ENCODE measurements around the gene CATSPER1. TPM values are rescaled to one million over a fixed set of nuclear protein-coding genes. Genes with fewer than 3 reads are reported as not detected.

The CATSPER1 gene
- total RNA-seq, result not detected

GRCh38 chr11:66026017-66026529 is at the start of gene CATSPER1:
Gene CATSPER1, minus strand, starts transcription at chr11:66026479. Its CDS starts 100 bp downstream, at chr11:66026379.

GRCh38 chr11:66069715-66070603 is 43.7 kb upstream of the CATSPER1 start, which contains the start of gene PACS1:
Gene PACS1, plus strand, starts transcription at chr11:66070272. Its CDS starts 215 bp downstream, at chr11:66070487.

GRCh38 chr11:66051766-66052663 is 25.7 kb upstream of the CATSPER1 start, which contains the start of gene SF3B2:
Gene SF3B2, plus strand, starts transcription at chr11:66052364. Its CDS starts 21 bp downstream, at chr11:66052385.

GRCh38 chr11:66048547-66049323 is 22.5 kb upstream of the CATSPER1 start, which contains the start of gene GAL3ST3:
Gene GAL3ST3, minus strand, starts transcription at chr11:66049161. Its CDS starts 3,746 bp downstream, at chr11:66045415.

GRCh38 chr11:66011785-66012303 is 14.4 kb downstream of the CATSPER1 start, which contains the start of gene CST6:
Gene CST6, plus strand, starts transcription at chr11:66012008. Its CDS starts 37 bp downstream, at chr11:66012045.

GRCh38 chr11:66001942-66002647 is 24.2 kb downstream of the CATSPER1 start, which contains the start of the genes BANF1 and EIF1AD:
Gene BANF1, plus strand, starts transcription at chr11:66002503. Its CDS starts 748 bp downstream, at chr11:66003251.
Gene EIF1AD, minus strand, starts transcription at chr11:66002157. Its CDS starts 1,768 bp downstream, at chr11:66000389.

Other genes starting within 250 kb of the CATSPER1 start
- 10 to 100 TPM; 27.3 to 28.2 TPM for gene AP5B1, start 245.5 kb downstream of the CATSPER1 start, total RNA-seq
- gene OVOL1, start 239.4 kb downstream of the CATSPER1 start, total RNA-seq, result under 1 TPM; 0.48 to 0.55 TPM
- gene SNX32, start 192.5 kb downstream of the CATSPER1 start, total RNA-seq, result 1 to 10 TPM; 1.5 to 2.2 TPM
- gene CFL1, start 168.3 kb downstream of the CATSPER1 start, total RNA-seq, result 1,000 to 10,000 TPM; 1,544 to 1,547 TPM
- gene MUS81, start 166.0 kb downstream of the CATSPER1 start, total RNA-seq, result 10 to 100 TPM; 78.8 to 92.6 TPM
- gene EFEMP2, start 153.7 kb downstream of the CATSPER1 start, total RNA-seq, result 10 to 100 TPM; 10.5 to 12.1 TPM
- 10 to 100 TPM; 47.0 to 47.2 TPM for gene CTSW, start 146.6 kb downstream of the CATSPER1 start, total RNA-seq
- gene FIBP, start 138.0 kb downstream of the CATSPER1 start, total RNA-seq, result 10 to 100 TPM; 63.8 to 64.3 TPM
- 10 to 100 TPM; 44.8 to 46.0 TPM for gene CCDC85B, start 135.8 kb downstream of the CATSPER1 start, total RNA-seq
- 1 to 10 TPM; 1.8 to 2.0 TPM for gene FOSL1, start 126.1 kb downstream of the CATSPER1 start, total RNA-seq
- 10 to 100 TPM; 34.5 to 34.6 TPM for gene C11orf68, start 107.4 kb downstream of the CATSPER1 start, total RNA-seq
- 100 to 1,000 TPM; 165 to 171 TPM for gene DRAP1, start 107.1 kb downstream of the CATSPER1 start, total RNA-seq
- gene TSGA10IP, start 81.0 kb downstream of the CATSPER1 start, total RNA-seq, result not detected
- 10 to 100 TPM; 68.4 to 73.2 TPM for gene SART1, start 64.7 kb downstream of the CATSPER1 start, total RNA-seq
- 10 to 100 TPM; 37.8 to 41.8 TPM for gene EIF1AD, start 24.3 kb downstream of the CATSPER1 start, total RNA-seq
- 100 to 1,000 TPM; 186 to 197 TPM for gene BANF1, start 24.0 kb downstream of the CATSPER1 start, total RNA-seq
- not detected for gene CST6, start 14.5 kb downstream of the CATSPER1 start, total RNA-seq
- not detected for gene GAL3ST3, start 22.7 kb upstream of the CATSPER1 start, total RNA-seq
- gene SF3B2, start 25.9 kb upstream of the CATSPER1 start, total RNA-seq, result 100 to 1,000 TPM; 202 to 203 TPM
- gene PACS1, start 43.8 kb upstream of the CATSPER1 start, total RNA-seq, result 100 to 1,000 TPM; 109 to 119 TPM
- gene KLC2, start 231.2 kb upstream of the CATSPER1 start, total RNA-seq, result 10 to 100 TPM; 30.9 to 39.3 TPM
- 100 to 1,000 TPM; 124 TPM for gene RAB1B, start 242.2 kb upstream of the CATSPER1 start, total RNA-seq

Data from activated naive CD4-positive, alpha-beta T cell treated with anti-CD3 and anti-CD28 coated beads, Interleukin-2, amount 10 ng/mL, durations not matched to agents 5 hours and 36 hours (primary cell).